ENCODE measurements around the gene LDHB. TPM values are rescaled to one million over a fixed set of nuclear protein-coding genes. Genes with fewer than 3 reads are reported as not detected.
A peak's percentile ranks its signal among the peaks of the same experiment; 100 is the strongest.

The LDHB gene
- total and polyA plus RNA-seq, 9 of the 15 experiments (the other 6 are each of a cell fraction or from before 2014, with no cell fraction given), result 743 to 2,680 (median 968) TPM

DNA sequence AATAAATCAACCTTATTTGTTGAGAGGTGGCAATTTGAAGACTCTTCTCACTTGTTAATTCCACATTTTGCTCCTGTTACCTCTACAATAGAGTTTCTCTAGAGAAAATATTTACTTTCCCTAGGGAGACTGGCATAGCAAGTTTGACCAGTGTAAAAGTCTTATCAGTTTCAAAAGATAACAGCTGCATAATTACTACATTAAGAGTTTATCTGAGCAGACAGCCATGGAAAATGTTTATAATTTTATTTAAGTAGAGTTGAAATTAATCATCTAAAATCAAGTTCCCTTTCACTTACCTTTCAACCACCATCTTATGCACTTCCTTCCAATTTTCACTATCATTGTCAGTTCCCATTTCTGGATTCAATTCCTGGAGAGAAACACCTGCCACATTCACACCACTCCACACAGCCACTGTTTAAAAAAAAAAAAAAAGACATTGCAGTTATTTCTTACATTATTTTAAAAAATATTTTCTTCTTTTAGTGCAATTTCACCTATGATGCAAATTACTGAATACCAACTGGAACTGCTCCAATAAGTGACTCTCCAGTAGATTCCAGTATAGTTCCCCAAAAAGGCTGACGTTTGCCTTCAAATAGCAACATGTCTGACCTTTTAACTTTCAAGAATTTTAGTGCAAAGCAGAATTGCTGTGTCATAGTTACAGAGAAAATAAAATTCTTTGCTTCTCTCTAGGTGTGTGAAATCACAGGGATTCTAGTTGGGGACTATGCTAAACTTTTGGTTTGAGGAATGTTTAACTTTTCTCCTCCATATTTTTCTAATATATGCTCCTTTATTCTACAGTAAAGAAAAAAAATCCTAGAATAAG lies 19.4 kb downstream of the LDHB start (continued):
- TF ChIP-seq RBFOX2 (IDR thresholded peaks at IDR 0.05; ENCODE audit: low read depth, low read length), result no peak
- TF ChIP-seq CTBP1 (IDR thresholded peaks at IDR 0.05; ENCODE audit: borderline replicate concordance), result no peak
- TF ChIP-seq, protein P1, sequence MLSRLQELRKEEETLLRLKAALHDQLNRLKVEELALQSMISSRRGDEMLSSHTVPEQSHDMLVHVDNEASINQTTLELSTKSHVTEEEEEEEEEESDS (CRISPR knock-in tag; IDR thresholded peaks at IDR 0.05), result no peak
- no peak for TF ChIP-seq ETS2 (tag; IDR thresholded peaks at IDR 0.05; ENCODE audit: borderline replicate concordance, poor library complexity, severe bottlenecking)
- peak; percentile 68 for TF ChIP-seq ZNF316 (IDR thresholded peaks at IDR 0.05)
- TF ChIP-seq BCL6 (CRISPR knock-in tag; IDR thresholded peaks at IDR 0.05), result no peak
- TF ChIP-seq ARNT (IDR thresholded peaks at IDR 0.05), result no peak
- no peak for TF ChIP-seq ZNF165 (CRISPR knock-in tag; IDR thresholded peaks at IDR 0.05; ENCODE audit: borderline replicate concordance)
- TF ChIP-seq STAT5B (CRISPR knock-in tag; IDR thresholded peaks at IDR 0.05), result no peak
- TF ChIP-seq, protein P2, sequence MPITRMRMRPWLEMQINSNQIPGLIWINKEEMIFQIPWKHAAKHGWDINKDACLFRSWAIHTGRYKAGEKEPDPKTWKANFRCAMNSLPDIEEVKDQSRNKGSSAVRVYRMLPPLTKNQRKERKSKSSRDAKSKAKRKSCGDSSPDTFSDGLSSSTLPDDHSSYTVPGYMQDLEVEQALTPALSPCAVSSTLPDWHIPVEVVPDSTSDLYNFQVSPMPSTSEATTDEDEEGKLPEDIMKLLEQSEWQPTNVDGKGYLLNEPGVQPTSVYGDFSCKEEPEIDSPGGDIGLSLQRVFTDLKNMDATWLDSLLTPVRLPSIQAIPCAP (CRISPR knock-in tag; IDR thresholded peaks at IDR 0.05; ENCODE audit: borderline replicate concordance), result no peak
- no peak for TF ChIP-seq NCOA6 (IDR thresholded peaks at IDR 0.05)
- no peak for TF ChIP-seq ZFPM2 (CRISPR knock-in tag; IDR thresholded peaks at IDR 0.05)
- no peak for TF ChIP-seq ZBTB1 (CRISPR knock-in tag; IDR thresholded peaks at IDR 0.05; ENCODE audit: borderline replicate concordance, low read depth)
- no peak for TF ChIP-seq ZNF444 (CRISPR knock-in tag; IDR thresholded peaks at IDR 0.05)
- TF ChIP-seq NFRKB (IDR thresholded peaks at IDR 0.05; ENCODE audit: low read depth), result no peak
- TF ChIP-seq NFIX (CRISPR knock-in tag; IDR thresholded peaks at IDR 0.05; ENCODE audit: low read depth), result no peak
- TF ChIP-seq MTA1 (IDR thresholded peaks at IDR 0.05; ENCODE audit: borderline replicate concordance), result no peak
- TF ChIP-seq HDGF (IDR thresholded peaks at IDR 0.05), result no peak
- TF ChIP-seq ZNF707 (CRISPR knock-in tag; conservative IDR thresholded peaks at IDR 0.05), result no peak
- TF ChIP-seq NFE2L1 (tag; IDR thresholded peaks at IDR 0.05; ENCODE audit: borderline replicate concordance, low read depth), result peak; percentile 63; the same call in 1 of the 2 replicates
- peak; percentile 72 for TF ChIP-seq MAFG (tag; conservative IDR thresholded peaks at IDR 0.05)
- no peak for TF ChIP-seq MYC (IDR thresholded peaks at IDR 0.05; ENCODE audit: low read depth, low read length)
- TF ChIP-seq MYC (CRISPR knock-in tag; IDR thresholded peaks at IDR 0.05; ENCODE audit: borderline replicate concordance, low read depth), result no peak

Data from K562 (cell line).